HG03571 (cell line): ENCODE data around the gene XXYLT1.

Experiments
- ATAC-seq: cut with Tn5 transposase; IDR thresholded peaks from one replicate; pipeline ENCODE4 v1.9.1; 2021; ENCODE audit not compliant: unreplicated experiment

The XXYLT1 gene

GRCh38 chr3:195071011-195071728, 199.8 kb downstream of the XXYLT1 start:
- ATAC-seq: no peak

GRCh38 chr3:195070336-195070735, 200.6 kb downstream of the XXYLT1 start:
- ATAC-seq: no peak

GRCh38 chr3:195069501-195070251, 201.3 kb downstream of the XXYLT1 start:
- ATAC-seq: no peak

DNA sequence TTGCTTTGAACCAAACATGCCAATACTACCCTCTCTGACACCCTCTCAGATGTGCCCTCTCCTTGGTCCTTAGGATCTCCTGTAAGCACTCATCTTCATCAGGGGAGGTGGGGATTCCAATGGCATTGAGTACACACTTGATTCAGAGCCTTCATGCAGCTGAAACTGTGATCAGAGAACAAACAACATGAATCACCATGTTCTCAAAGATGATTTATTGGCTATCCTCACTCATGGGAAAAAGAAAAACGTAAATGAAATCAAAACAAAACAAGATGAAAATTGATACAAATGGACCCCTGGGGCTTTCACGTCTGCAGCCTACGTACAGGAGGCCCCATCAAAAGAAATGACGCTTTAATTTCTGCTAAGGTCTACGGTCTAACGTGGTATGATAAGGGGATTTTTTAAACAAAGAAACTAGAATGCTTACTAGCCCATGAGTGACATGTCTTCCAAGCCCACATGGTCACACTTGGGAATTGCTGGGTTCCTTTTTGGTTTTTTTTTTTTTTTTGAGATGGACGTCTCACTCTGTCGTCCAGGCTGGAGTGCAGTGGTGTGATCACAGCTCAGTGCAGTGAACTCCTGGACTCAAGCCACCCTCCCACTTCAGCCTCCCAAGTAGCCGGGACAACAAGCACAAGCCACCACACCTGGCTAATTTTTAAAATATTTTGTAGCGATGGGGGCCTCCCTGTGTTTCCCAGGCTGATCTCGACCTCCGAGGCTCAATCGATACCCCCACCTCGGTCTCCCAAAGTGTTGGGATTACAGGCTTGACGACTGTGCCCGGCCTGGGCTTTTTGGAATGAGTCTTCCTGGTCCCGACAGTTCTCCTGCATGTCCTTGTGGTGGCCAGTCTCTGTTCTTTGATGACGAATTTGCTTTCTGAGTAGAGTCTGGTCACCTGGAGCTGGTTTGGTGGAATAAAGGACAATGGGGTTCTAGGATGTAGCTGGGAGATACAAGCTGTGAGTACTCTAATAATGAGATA, 202.6 kb downstream of the XXYLT1 start:
- ATAC-seq: no peak

DNA sequence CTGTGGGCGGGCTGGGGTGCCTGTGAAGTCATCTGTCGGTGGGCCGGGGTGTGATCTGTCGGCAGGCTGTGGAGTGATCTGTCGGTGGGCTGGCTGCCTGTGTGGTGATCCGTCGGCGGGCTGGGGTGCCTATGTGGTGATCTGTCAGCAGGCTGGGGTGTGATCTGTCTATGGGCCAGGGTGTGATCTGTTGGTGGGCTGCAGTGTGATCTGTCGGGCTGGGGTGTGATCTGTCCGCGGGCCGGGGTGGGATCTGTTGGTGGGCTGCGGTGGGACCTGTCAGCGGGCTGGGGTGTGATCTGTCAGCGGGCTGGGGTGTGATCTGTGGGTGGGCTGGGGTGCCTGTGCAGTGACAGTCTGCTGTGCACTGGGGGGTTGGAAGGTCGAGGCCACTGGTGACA, 204.5 kb downstream of the XXYLT1 start:
- ATAC-seq: no peak

DNA sequence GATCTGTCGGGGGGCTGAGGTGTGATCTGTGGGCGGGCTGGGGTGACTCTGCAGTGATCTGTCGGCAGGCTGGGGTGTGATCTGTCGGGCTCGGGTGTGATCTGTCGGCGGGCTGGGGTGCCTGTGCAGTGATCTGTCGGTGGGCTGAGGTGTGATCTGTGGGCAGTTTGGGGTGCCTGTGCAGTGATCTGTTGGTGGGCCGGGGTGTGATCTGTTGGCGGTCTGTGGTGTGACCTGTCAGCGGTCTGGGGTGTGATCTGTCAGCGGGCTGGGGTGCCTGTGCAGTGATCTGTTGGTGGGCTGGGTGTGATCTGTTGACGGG, 205.1 kb downstream of the XXYLT1 start:
- ATAC-seq: no peak

DNA sequence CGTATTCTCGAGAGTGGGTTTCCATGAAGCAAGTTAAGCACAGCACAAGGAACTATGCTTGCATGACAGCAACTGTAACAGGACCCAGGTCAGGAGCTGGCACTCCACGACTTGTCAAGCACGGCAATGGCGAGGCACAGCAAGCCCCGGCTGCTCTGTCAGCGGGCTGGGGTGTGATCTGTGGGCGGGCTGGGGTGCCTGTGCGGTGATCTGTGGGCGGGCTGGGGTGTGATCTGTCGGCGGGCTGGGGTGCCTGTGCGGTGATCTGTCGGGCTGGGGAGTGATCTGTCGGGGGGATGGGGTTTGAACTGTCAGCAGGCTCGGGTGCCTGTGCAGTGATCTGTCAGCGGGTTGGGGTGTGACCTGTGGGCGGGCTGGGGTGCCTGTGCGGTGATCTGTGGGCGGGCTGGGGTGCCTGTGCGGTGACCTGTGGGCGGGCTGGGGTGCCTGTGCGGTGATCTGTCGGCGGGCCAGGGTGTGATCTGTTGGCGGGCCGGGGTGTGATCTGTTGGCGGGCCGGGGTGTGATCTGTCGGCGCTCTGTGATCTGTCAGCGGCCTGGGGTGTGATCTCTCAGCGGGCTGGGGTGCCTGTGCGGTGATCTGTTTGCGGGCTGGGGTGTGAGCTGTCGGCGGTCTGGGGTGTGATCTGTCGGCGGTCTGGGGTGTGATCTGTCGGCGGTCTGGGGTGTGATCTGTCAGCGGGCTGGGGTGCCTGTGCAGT, 205.7 kb downstream of the XXYLT1 start:
- ATAC-seq: no peak

GRCh38 chr3:195064300-195064931, 206.5 kb downstream of the XXYLT1 start:
- ATAC-seq: no peak

GRCh38 chr3:195063581-195064193, 207.3 kb downstream of the XXYLT1 start:
- ATAC-seq: no peak

DNA sequence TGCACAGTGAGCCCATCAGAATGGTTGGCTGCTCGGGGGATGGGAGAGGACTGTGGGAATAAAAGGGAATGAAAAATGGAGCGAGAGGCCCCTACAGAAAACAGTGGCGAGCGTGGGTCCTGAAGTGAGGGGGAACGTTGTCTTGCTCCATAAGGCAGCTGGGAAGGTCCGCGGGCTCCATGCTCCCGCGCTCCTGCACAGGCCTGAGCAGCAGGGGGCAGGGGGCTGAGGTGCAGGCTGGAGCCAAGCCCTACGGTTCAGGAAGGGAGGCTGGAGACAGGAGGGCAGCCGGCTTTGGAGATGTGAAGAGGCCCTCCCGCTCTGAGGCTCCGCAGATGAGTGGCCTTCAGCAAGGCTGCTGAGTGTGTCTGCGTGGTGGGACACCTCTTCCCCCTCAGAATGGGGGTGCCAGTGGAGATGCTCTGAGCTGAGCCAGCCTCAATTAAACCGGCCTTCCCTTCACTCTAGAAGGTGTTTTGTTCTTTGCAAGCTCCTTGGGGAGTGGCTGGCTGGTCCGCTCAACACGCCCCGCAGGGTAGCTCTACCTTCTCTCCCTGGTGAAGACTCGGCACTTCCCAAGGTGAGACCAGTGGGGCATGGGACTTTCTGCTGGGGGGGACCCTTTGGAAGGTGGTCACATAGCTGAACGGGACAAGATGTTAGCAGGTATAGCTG, 208.0 kb downstream of the XXYLT1 start:
- ATAC-seq: no peak

DNA sequence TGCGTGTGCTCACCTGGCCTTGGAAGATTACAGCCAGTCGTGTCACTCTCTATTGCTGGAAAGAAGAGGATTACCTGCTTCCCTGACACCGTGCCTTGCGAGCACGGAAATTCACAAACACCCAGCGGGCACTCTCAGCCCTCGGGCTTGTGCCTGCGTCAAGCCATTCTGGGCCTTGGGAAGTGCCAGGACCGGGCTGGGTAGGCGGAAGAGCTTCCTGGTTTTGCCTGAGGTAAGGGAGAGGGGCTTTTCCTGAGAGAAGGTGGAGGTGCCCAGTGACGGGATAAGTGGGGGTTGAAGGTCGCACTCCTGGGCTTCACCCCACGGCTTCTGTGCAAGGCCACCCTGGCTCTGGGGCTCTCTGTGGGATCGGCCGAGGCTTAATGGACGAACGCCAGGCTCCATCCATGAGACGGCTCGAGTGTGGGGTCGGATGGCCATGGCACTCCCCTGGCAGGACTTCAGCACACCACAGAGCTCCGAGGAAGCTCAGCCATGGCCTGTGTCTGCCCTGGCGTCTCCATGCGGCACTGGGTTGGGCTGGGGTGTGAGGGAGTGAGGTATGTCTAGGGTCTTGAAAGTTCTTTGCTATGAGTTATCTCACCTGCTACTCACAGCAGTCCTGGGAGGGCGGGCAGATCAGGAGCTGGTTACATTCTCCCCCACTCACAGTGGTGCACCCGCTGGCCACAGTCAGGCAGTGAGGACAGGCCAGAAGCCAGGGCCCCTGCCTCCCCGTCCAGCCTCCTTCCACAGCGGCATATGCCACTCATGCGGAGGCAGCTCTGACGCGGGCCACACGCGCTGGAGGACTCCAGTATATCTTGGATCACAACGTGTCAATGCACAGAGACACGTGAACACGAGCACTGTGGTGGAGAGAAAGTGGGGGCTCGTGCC, 209.0 kb downstream of the XXYLT1 start:
- no peak for ATAC-seq

GRCh38 chr3:195060531-195061291, 210.2 kb downstream of the XXYLT1 start:
- no peak for ATAC-seq

- ATAC-seq: no peak
Measured at GRCh38 chr3:195060217-195060481, 210.8 kb downstream of the XXYLT1 start.

- no peak for ATAC-seq
Measured at GRCh38 chr3:195059471-195060216, 211.3 kb downstream of the XXYLT1 start.

- no peak for ATAC-seq
Measured at GRCh38 chr3:195059006-195059350, 212.0 kb downstream of the XXYLT1 start.

GRCh38 chr3:195058336-195059005, 212.5 kb downstream of the XXYLT1 start:
- no peak for ATAC-seq

GRCh38 chr3:195057716-195058115, 213.2 kb downstream of the XXYLT1 start:
- ATAC-seq: no peak
